Measurements from ENCODE around the gene RNU1-4. TPM values are rescaled to one million over a fixed set of nuclear protein-coding genes. Genes with fewer than 3 reads are reported as not detected.
"Not testable (repeated sequence)": the region's sequence is repeated elsewhere in the genome, so short reads cannot be mapped to it uniquely, and the experiment has no call there.

The RNU1-4 gene
- total and polyA plus RNA-seq, 8 donors: under 0.01 to 9,966 (median under 0.01) TPM; not detected in 3

GRCh38 chr1:16707130-16708093 is 32.9 kb upstream of the RNU1-4 start:
- Histone ChIP-seq H3K4me3 (peak overlapping the region; percentile 32 to 49 (median 40)), H3K27me3 (peaks cover 0 to 15% (median 5%) of the 10 kb centered on the region in 3 donors), H3K27ac (peak overlapping the region in 1 of 5 donors; percentile 17)
- H3K9me3 ChIP-seq; intact Hi-C loops (cut with DNase I; ENCODE audit: low total_unique reads); H3K36me3 ChIP-seq; H3K4me1 ChIP-seq: not testable (repeated sequence)
- WGBS, 5 donors: 0 to 21% (median 4%) methylated on average over 10 to 59 of the region's 99 CpGs
- peak in 1 of 7 experiments; percentile 16 for TF ChIP-seq CTCF (IDR thresholded peaks at IDR 0.05)
- DNase-seq: peak; percentile 7 to 32

GRCh38 chr1:16708704-16709103 is 31.6 kb upstream of the RNU1-4 start:
- H3K36me3 ChIP-seq; H3K4me3 ChIP-seq; intact Hi-C loops (cut with DNase I; ENCODE audit: low total_unique reads); H3K27ac ChIP-seq; DNase-seq; H3K9me3 ChIP-seq; H3K4me1 ChIP-seq: not testable (repeated sequence)
- peaks cover 0 to 14% (median 5%) of the 10 kb centered on the region in 3 donors for H3K27me3 ChIP-seq
- WGBS, 5 donors: no CpG with 5 or more reads among the region's 6 CpGs

- peak in 1 of 2 donors; percentile 47 for DNase-seq
- H3K9me3 ChIP-seq; H3K27ac ChIP-seq; H3K4me1 ChIP-seq; intact Hi-C loops (cut with DNase I; ENCODE audit: low total_unique reads); H3K36me3 ChIP-seq; H3K4me3 ChIP-seq: not testable (repeated sequence)
- H3K27me3 ChIP-seq: peaks cover 0 to 14% (median 5%) of the 10 kb centered on the region in 3 donors
- TF ChIP-seq CTCF (IDR thresholded peaks at IDR 0.05): peak in 3 of 7 experiments; percentile 33 to 63 (median 40)
- WGBS, 5 donors: 0 to 30% (median 25%) methylated on average over 1 to 3 of the region's 3 CpGs
Observed at GRCh38 chr1:16709659-16710087, 30.6 kb upstream of the RNU1-4 start.

- 60 to 83% (median 74%) methylated on average over 5 to 10 of the region's 13 CpGs for WGBS, 5 donors
- H3K36me3 ChIP-seq; H3K4me1 ChIP-seq; DNase-seq; H3K27ac ChIP-seq; H3K4me3 ChIP-seq; intact Hi-C loops (cut with DNase I; ENCODE audit: low total_unique reads); H3K9me3 ChIP-seq: not testable (repeated sequence)
- H3K27me3 ChIP-seq: peaks cover 0 to 14% (median 5%) of the 10 kb centered on the region in 3 donors
Observed at GRCh38 chr1:16710618-16711017, 29.7 kb upstream of the RNU1-4 start.

- DNase-seq; H3K4me3 ChIP-seq; H3K36me3 ChIP-seq; H3K9me3 ChIP-seq; H3K4me1 ChIP-seq; intact Hi-C loops (cut with DNase I; ENCODE audit: low total_unique reads); H3K27ac ChIP-seq: not testable (repeated sequence)
- peaks cover 0 to 21% (median 5%) of the 10 kb centered on the region in 3 donors for H3K27me3 ChIP-seq
- 58 to 87% (median 74%) methylated on average over 1 to 4 of the region's 5 CpGs for WGBS, 5 donors
Observed at GRCh38 chr1:16712131-16712530, 28.2 kb upstream of the RNU1-4 start.

- H3K27me3 ChIP-seq: peaks cover 0 to 21% (median 7%) of the 10 kb centered on the region in 3 donors
- H3K4me3 ChIP-seq; H3K36me3 ChIP-seq; H3K9me3 ChIP-seq; DNase-seq; intact Hi-C loops (cut with DNase I; ENCODE audit: low total_unique reads); H3K4me1 ChIP-seq; H3K27ac ChIP-seq: not testable (repeated sequence)
- WGBS, 5 donors: 74 to 85% (median 79%) methylated on average over 9 to 14 of the region's 14 CpGs
Observed at GRCh38 chr1:16712582-16712981, 27.7 kb upstream of the RNU1-4 start.

- 88 to 100% (median 94%) methylated on average over 3 to 6 of the region's 6 CpGs for WGBS, 5 donors
- H3K36me3 ChIP-seq; H3K4me3 ChIP-seq; DNase-seq; H3K9me3 ChIP-seq; intact Hi-C loops (cut with DNase I; ENCODE audit: low total_unique reads); H3K27ac ChIP-seq; H3K4me1 ChIP-seq: not testable (repeated sequence)
- H3K27me3 ChIP-seq: peaks cover 0 to 21% (median 5%) of the 10 kb centered on the region in 3 donors
Observed at GRCh38 chr1:16712984-16713383, 27.3 kb upstream of the RNU1-4 start.

GRCh38 chr1:16713480-16713879 is 26.8 kb upstream of the RNU1-4 start:
- 68 to 77% (median 69%) methylated on average over 4 of the region's 10 CpGs for WGBS, 5 donors
- intact Hi-C loops (cut with DNase I; ENCODE audit: low total_unique reads); H3K27ac ChIP-seq; H3K9me3 ChIP-seq; H3K4me3 ChIP-seq; DNase-seq; H3K4me1 ChIP-seq; H3K36me3 ChIP-seq: not testable (repeated sequence)
- peaks cover 0 to 24% (median 4%) of the 10 kb centered on the region in 3 donors for H3K27me3 ChIP-seq
